ENCODE results near the gene BBS7. TPM values are rescaled to one million over a fixed set of nuclear protein-coding genes. Genes with fewer than 3 reads are reported as not detected.

The BBS7 gene
- total and polyA plus RNA-seq, 2 experiments from 2014 or later, result 14.8 to 30.8 TPM

DNA sequence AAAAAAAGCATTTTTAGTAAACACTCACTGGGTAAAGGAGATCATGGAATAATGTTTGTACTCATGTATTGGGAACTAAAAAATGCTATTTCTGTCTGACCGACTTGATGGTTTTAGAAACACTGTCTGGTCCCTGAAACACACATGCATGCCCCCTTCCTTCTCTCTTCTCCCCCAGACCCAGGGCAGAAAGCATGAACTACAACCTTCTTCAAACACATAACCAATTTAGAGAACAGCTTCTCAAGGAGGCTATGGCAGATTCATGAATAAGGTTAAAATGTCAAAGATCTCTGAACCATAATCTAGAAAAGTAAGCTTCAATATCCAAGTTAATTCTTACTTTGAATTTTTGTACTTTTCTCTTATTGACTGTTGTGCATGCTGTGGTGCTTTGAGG, 52.6 kb downstream of the BBS7 start:
- no peak overlapping the region for H3K27ac Mint-ChIP-seq
- Histone ChIP-seq H3K4me3 (no peak overlapping the region), H3K4me2 (no peak overlapping the region), H3K36me3 (ENCODE audit: insufficient read depth) (peaks cover 95% of the 10 kb centered on the region), H3K9me2 (ENCODE audit: insufficient read depth) (no peaks in the 10 kb centered on the region), H3F3A (replicated peaks; ENCODE audit: low read depth) (peaks cover 5% of the 10 kb centered on the region; the same call in 1 of the 2 replicates), H3K27me3 (ENCODE audit: insufficient read depth) (no peaks in the 10 kb centered on the region), H4K20me1 (replicated peaks; ENCODE audit: insufficient read depth) (peaks cover 19% of the 10 kb centered on the region), H3K4me1 (ENCODE audit: insufficient read depth) (peaks cover 11% of the 10 kb centered on the region; the same call in 1 of the 2 replicates), H3K27ac (ENCODE audit: low read depth) (no peak overlapping the region), H3K79me2 (replicated peaks; ENCODE audit: insufficient read depth) (peaks cover 32% of the 10 kb centered on the region), H2AFZ (no peak overlapping the region)
- TF ChIP-seq, protein P1, sequence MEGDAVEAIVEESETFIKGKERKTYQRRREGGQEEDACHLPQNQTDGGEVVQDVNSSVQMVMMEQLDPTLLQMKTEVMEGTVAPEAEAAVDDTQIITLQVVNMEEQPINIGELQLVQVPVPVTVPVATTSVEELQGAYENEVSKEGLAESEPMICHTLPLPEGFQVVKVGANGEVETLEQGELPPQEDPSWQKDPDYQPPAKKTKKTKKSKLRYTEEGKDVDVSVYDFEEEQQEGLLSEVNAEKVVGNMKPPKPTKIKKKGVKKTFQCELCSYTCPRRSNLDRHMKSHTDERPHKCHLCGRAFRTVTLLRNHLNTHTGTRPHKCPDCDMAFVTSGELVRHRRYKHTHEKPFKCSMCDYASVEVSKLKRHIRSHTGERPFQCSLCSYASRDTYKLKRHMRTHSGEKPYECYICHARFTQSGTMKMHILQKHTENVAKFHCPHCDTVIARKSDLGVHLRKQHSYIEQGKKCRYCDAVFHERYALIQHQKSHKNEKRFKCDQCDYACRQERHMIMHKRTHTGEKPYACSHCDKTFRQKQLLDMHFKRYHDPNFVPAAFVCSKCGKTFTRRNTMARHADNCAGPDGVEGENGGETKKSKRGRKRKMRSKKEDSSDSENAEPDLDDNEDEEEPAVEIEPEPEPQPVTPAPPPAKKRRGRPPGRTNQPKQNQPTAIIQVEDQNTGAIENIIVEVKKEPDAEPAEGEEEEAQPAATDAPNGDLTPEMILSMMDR (conservative IDR thresholded peaks at IDR 0.05; ENCODE audit: low read depth in 2 of 2), result no peak
- no peak for TF ChIP-seq POLR2AphosphoS5 (IDR thresholded peaks at IDR 0.05; ENCODE audit: low read depth)
- no peak for TF ChIP-seq STAT1 (IDR thresholded peaks at IDR 0.05; ENCODE audit: unreplicated experiment)
- no peak for TF ChIP-seq CREB1 (CRISPR knock-in tag; IDR thresholded peaks at IDR 0.05; ENCODE audit: low read depth)
- no peak for TF ChIP-seq EZH2 (IDR thresholded peaks at IDR 0.05; ENCODE audit: low read depth, unreplicated experiment)
- TF ChIP-seq ZNF331 (CRISPR knock-in tag; IDR thresholded peaks at IDR 0.05; ENCODE audit: low read depth), result no peak
- TF ChIP-seq, protein P2, sequence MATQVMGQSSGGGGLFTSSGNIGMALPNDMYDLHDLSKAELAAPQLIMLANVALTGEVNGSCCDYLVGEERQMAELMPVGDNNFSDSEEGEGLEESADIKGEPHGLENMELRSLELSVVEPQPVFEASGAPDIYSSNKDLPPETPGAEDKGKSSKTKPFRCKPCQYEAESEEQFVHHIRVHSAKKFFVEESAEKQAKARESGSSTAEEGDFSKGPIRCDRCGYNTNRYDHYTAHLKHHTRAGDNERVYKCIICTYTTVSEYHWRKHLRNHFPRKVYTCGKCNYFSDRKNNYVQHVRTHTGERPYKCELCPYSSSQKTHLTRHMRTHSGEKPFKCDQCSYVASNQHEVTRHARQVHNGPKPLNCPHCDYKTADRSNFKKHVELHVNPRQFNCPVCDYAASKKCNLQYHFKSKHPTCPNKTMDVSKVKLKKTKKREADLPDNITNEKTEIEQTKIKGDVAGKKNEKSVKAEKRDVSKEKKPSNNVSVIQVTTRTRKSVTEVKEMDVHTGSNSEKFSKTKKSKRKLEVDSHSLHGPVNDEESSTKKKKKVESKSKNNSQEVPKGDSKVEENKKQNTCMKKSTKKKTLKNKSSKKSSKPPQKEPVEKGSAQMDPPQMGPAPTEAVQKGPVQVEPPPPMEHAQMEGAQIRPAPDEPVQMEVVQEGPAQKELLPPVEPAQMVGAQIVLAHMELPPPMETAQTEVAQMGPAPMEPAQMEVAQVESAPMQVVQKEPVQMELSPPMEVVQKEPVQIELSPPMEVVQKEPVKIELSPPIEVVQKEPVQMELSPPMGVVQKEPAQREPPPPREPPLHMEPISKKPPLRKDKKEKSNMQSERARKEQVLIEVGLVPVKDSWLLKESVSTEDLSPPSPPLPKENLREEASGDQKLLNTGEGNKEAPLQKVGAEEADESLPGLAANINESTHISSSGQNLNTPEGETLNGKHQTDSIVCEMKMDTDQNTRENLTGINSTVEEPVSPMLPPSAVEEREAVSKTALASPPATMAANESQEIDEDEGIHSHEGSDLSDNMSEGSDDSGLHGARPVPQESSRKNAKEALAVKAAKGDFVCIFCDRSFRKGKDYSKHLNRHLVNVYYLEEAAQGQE (IDR thresholded peaks at IDR 0.05; ENCODE audit: unreplicated experiment), result no peak
- TF ChIP-seq, protein P3, sequence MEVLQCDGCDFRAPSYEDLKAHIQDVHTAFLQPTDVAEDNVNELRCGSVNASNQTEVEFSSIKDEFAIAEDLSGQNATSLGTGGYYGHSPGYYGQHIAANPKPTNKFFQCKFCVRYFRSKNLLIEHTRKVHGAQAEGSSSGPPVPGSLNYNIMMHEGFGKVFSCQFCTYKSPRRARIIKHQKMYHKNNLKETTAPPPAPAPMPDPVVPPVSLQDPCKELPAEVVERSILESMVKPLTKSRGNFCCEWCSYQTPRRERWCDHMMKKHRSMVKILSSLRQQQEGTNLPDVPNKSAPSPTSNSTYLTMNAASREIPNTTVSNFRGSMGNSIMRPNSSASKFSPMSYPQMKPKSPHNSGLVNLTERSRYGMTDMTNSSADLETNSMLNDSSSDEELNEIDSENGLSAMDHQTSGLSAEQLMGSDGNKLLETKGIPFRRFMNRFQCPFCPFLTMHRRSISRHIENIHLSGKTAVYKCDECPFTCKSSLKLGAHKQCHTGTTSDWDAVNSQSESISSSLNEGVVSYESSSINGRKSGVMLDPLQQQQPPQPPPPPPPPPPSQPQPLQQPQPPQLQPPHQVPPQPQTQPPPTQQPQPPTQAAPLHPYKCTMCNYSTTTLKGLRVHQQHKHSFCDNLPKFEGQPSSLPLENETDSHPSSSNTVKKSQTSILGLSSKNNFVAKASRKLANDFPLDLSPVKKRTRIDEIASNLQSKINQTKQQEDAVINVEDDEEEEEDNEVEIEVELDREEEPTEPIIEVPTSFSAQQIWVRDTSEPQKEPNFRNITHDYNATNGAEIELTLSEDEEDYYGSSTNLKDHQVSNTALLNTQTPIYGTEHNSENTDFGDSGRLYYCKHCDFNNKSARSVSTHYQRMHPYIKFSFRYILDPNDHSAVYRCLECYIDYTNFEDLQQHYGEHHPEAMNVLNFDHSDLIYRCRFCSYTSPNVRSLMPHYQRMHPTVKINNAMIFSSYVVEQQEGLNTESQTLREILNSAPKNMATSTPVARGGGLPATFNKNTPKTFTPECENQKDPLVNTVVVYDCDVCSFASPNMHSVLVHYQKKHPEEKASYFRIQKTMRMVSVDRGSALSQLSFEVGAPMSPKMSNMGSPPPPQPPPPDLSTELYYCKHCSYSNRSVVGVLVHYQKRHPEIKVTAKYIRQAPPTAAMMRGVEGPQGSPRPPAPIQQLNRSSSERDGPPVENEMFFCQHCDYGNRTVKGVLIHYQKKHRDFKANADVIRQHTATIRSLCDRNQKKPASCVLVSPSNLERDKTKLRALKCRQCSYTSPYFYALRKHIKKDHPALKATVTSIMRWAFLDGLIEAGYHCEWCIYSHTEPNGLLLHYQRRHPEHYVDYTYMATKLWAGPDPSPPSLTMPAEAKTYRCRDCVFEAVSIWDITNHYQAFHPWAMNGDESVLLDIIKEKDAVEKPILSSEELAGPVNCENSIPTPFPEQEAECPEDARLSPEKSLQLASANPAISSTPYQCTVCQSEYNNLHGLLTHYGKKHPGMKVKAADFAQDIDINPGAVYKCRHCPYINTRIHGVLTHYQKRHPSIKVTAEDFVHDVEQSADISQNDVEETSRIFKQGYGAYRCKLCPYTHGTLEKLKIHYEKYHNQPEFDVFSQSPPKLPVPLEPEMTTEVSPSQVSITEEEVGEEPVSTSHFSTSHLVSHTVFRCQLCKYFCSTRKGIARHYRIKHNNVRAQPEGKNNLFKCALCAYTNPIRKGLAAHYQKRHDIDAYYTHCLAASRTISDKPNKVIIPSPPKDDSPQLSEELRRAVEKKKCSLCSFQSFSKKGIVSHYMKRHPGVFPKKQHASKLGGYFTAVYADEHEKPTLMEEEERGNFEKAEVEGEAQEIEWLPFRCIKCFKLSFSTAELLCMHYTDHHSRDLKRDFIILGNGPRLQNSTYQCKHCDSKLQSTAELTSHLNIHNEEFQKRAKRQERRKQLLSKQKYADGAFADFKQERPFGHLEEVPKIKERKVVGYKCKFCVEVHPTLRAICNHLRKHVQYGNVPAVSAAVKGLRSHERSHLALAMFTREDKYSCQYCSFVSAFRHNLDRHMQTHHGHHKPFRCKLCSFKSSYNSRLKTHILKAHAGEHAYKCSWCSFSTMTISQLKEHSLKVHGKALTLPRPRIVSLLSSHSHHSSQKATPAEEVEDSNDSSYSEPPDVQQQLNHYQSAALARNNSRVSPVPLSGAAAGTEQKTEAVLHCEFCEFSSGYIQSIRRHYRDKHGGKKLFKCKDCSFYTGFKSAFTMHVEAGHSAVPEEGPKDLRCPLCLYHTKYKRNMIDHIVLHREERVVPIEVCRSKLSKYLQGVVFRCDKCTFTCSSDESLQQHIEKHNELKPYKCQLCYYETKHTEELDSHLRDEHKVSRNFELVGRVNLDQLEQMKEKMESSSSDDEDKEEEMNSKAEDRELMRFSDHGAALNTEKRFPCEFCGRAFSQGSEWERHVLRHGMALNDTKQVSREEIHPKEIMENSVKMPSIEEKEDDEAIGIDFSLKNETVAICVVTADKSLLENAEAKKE (CRISPR knock-in tag; IDR thresholded peaks at IDR 0.05), result no peak
- no peak for TF ChIP-seq ZNF114 (CRISPR knock-in tag; IDR thresholded peaks at IDR 0.05)
- TF ChIP-seq NANOG (IDR thresholded peaks at IDR 0.05; ENCODE audit: borderline replicate concordance), result no peak
- no peak for TF ChIP-seq JUNB (IDR thresholded peaks at IDR 0.05; ENCODE audit: unreplicated experiment)
- TF ChIP-seq EZH2phosphoT487 (IDR thresholded peaks at IDR 0.05; ENCODE audit: unreplicated experiment), result no peak
- TF ChIP-seq, protein P4, sequence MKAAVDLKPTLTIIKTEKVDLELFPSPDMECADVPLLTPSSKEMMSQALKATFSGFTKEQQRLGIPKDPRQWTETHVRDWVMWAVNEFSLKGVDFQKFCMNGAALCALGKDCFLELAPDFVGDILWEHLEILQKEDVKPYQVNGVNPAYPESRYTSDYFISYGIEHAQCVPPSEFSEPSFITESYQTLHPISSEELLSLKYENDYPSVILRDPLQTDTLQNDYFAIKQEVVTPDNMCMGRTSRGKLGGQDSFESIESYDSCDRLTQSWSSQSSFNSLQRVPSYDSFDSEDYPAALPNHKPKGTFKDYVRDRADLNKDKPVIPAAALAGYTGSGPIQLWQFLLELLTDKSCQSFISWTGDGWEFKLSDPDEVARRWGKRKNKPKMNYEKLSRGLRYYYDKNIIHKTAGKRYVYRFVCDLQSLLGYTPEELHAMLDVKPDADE (IDR thresholded peaks at IDR 0.05), result no peak
- peaks cover 89% of the 10 kb centered on the region for H3K36me3 Mint-ChIP-seq (ENCODE audit: low read depth)
- H3K9me3 Mint-ChIP-seq, result no peaks in the 10 kb centered on the region
- ATAC-seq, result no peak
- no peak overlapping the region for H3K4me3 Mint-ChIP-seq
- DNase-seq (ENCODE audit: low spot score), result no peak
- peaks cover 3% of the 10 kb centered on the region for H3K27me3 Mint-ChIP-seq (ENCODE audit: insufficient read depth, low read depth, poor library complexity)
- H3K4me1 Mint-ChIP-seq, result peaks cover 5% of the 10 kb centered on the region
